SK-N-MC (cell line): Measurements from ENCODE around the gene PACSIN2.

ENCODE experiments used
- EZH2 ChIP-seq: fragments of 200-600 bp; sonication (generic); IDR thresholded peaks from one replicate; pipeline ENCODE4 v1.6.1; 2017; ENCODE audit warnings: antibody characterized with exemption
- FOXP2 ChIP-seq: optimal IDR thresholded peaks from 2 replicates; pipeline ENCODE3; 2011; ENCODE audit warnings: mild to moderate bottlenecking, moderate library complexity; ENCODE audit not compliant: insufficient read depth; ENCODE audit errors: extremely low read length, control extremely low read depth
- POLR2AphosphoS5 ChIP-seq: IDR thresholded peaks from 2 replicates; pipeline ENCODE4 v1.6.1; 2012; ENCODE audit warnings: mild to moderate bottlenecking, low read depth, low read length, borderline replicate concordance

DNA sequence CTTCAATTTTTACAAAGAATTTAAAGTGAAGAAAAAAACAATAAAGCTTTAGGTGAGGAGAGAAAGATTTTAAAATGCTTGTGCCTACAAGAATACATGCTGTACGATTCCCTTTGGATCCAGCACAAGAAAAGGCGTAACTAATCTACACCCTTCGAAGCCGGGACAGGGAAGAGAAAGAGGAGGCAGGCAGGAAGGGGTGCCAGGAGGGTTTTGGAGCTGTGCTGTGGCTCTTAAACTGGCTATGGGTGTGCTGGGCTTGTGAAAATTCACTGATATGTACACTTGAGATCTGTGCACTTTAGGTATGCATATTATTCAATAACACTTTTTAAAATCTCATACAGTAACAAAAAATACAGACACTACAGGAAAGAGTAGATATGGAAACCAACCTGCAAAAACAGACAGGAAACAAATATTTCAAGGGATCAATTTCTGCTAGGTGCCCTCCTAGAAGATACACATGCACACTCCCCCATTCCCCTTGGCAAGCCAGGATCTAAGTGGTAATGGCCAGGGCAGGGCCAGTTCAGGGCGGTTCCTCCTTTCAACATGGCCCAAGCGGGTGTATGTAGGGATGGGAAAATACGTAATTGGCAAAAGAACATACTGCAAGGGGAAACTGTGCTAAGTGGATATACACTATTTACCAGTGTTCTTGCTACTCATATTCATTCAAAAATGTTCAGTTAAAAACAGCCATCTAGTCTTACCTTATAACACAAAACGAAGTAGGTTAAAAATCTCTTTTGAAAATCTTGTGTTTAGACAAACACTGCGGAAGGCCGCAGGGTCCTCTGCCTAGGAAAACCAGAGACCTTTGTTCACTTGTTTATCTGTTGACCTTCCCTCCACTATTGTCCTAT is 54.2 kb downstream of the PACSIN2 start:
- TF ChIP-seq EZH2: no peak
- no peak for TF ChIP-seq POLR2AphosphoS5
- TF ChIP-seq FOXP2: no peak
